HL-60 (cell line): ENCODE results near the gene USP47.
A peak's percentile ranks its signal among the peaks of the same experiment; 100 is the strongest.

Experiments
- DNase-seq, 2 experiments: peaks; one replicate each; pipeline ENCODE4 v3.0.0-alpha.2; 2010 to 2020; ENCODE audit warnings: low read depth in 1 of 2, low spot score in 1 of 2
- H3K27ac ChIP-seq: fragments of 250-450 bp; sonication (Bioruptor Pico); replicated peaks from 2 replicates; pipeline ENCODE4 v1.5.1; 2020; ENCODE audit warnings: mild to moderate bottlenecking, moderate library complexity
- H3K27me3 ChIP-seq: fragments of 250-450 bp; sonication (Bioruptor Pico); 2 replicates; pipeline ENCODE4 v1.5.1; 2021; ENCODE audit warnings: mild to moderate bottlenecking, moderate library complexity; ENCODE audit not compliant: insufficient read depth, poor library complexity, severe bottlenecking
- H3K4me3 ChIP-seq: replicated peaks from 2 replicates; pipeline ENCODE4 v1.5.1; 2011; ENCODE audit warnings: mild to moderate bottlenecking, control low read depth, low read length; ENCODE audit not compliant: insufficient read depth
- GABPA ChIP-seq: IDR thresholded peaks from 2 replicates; pipeline ENCODE4 v1.6.1; 2012; ENCODE audit warnings: low read depth
- POLR2AphosphoS5 ChIP-seq: IDR thresholded peaks from 2 replicates; pipeline ENCODE4 v1.6.1; 2012; ENCODE audit warnings: low read depth
- SPI1 ChIP-seq: IDR thresholded peaks from 2 replicates; pipeline ENCODE4 v1.6.1; 2012; ENCODE audit warnings: low read depth, mild to moderate bottlenecking, borderline replicate concordance
- TF ChIP-seq, protein P1 (sequence below): IDR thresholded peaks from 2 replicates; pipeline ENCODE4 v1.6.1; 2012; ENCODE audit warnings: low read depth; ENCODE audit not compliant: insufficient replicate concordance
- TF ChIP-seq, protein P2 (sequence below): IDR thresholded peaks from one replicate; pipeline ENCODE4 v1.5.1; 2011; ENCODE audit warnings: low read length, control low read depth, inconsistent platforms; ENCODE audit not compliant: insufficient read depth

USP47 gene

DNA sequence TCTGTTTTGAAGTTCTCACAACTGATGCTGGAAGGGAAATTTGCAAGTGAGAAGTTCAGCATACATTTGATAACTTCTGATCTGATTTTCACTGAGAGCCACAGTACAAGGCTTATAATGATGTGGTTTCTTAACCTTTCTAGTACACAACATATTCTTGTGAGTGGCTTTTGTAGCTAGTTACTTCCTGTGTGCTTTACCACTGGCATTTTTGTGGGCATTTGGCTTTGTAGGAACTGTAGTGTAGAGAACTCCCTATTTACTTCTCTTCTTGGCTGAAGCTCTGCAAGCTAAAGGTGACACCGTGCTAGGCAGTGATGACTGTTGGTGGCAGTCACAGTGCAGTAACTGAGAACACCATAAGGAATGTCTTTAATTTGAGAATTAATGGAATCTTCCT lies 14.9 kb downstream of the USP47 start:
- peak in 1 of 2 experiments; percentile 32 for DNase-seq
- TF ChIP-seq, protein P1, sequence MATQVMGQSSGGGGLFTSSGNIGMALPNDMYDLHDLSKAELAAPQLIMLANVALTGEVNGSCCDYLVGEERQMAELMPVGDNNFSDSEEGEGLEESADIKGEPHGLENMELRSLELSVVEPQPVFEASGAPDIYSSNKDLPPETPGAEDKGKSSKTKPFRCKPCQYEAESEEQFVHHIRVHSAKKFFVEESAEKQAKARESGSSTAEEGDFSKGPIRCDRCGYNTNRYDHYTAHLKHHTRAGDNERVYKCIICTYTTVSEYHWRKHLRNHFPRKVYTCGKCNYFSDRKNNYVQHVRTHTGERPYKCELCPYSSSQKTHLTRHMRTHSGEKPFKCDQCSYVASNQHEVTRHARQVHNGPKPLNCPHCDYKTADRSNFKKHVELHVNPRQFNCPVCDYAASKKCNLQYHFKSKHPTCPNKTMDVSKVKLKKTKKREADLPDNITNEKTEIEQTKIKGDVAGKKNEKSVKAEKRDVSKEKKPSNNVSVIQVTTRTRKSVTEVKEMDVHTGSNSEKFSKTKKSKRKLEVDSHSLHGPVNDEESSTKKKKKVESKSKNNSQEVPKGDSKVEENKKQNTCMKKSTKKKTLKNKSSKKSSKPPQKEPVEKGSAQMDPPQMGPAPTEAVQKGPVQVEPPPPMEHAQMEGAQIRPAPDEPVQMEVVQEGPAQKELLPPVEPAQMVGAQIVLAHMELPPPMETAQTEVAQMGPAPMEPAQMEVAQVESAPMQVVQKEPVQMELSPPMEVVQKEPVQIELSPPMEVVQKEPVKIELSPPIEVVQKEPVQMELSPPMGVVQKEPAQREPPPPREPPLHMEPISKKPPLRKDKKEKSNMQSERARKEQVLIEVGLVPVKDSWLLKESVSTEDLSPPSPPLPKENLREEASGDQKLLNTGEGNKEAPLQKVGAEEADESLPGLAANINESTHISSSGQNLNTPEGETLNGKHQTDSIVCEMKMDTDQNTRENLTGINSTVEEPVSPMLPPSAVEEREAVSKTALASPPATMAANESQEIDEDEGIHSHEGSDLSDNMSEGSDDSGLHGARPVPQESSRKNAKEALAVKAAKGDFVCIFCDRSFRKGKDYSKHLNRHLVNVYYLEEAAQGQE: no peak
- TF ChIP-seq POLR2AphosphoS5 (no peak), GABPA (no peak), SPI1 (no peak)
- TF ChIP-seq, protein P2, sequence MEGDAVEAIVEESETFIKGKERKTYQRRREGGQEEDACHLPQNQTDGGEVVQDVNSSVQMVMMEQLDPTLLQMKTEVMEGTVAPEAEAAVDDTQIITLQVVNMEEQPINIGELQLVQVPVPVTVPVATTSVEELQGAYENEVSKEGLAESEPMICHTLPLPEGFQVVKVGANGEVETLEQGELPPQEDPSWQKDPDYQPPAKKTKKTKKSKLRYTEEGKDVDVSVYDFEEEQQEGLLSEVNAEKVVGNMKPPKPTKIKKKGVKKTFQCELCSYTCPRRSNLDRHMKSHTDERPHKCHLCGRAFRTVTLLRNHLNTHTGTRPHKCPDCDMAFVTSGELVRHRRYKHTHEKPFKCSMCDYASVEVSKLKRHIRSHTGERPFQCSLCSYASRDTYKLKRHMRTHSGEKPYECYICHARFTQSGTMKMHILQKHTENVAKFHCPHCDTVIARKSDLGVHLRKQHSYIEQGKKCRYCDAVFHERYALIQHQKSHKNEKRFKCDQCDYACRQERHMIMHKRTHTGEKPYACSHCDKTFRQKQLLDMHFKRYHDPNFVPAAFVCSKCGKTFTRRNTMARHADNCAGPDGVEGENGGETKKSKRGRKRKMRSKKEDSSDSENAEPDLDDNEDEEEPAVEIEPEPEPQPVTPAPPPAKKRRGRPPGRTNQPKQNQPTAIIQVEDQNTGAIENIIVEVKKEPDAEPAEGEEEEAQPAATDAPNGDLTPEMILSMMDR: no peak
- Histone ChIP-seq H3K4me3 (no peak overlapping the region), H3K27me3 (no peaks in the 10 kb centered on the region), H3K27ac (no peak overlapping the region)

DNA sequence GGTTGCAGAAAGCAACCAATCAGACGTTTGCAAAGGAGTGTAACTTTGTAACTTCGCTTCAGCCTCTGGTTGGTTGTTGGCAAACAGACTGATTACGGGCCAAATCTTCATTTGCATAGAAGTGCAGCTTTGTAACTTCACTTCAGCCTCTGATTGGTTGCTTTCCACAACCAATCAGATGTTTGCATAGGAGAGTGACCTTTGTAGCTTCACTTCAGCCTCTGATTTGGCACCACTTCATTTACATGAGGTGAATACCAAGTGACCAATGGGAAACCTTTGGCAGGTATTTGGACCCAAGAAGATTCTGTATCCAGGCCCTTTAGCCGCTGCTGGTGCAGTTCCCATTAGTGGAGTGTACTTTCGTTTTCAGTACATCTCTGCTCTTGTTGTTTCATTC lies 16.0 kb downstream of the USP47 start:
- H3K27ac ChIP-seq: no peak overlapping the region
- no peaks in the 10 kb centered on the region for H3K27me3 ChIP-seq
- no peak for DNase-seq
- TF ChIP-seq, protein P1: no peak
- TF ChIP-seq SPI1 (no peak), GABPA (no peak), POLR2AphosphoS5 (no peak)
- TF ChIP-seq, protein P2: no peak
- H3K4me3 ChIP-seq: no peak overlapping the region

DNA sequence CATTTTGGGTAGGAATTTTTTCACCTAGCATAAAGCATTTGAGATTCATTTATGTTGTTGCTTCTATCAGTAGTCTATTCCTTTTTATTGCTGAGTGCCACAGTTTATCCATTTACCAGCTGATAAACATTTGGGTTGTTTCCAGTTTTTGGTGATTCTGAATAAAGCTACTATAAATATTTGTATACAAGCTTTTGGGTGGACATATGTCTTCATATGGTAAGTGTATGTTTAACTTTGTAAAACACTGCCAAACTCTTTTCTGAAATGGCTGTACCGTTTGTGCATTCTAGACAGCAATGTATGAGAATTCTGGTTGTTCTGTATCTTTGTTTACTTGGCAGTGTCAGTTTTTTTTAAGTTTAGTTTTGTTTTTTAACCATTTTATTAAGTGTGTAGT lies 16.9 kb downstream of the USP47 start:
- no peaks in the 10 kb centered on the region for H3K27me3 ChIP-seq
- DNase-seq: no peak
- no peak overlapping the region for H3K4me3 ChIP-seq
- H3K27ac ChIP-seq: no peak overlapping the region
- TF ChIP-seq, protein P1: no peak
- TF ChIP-seq GABPA (no peak), POLR2AphosphoS5 (no peak), SPI1 (no peak)
- TF ChIP-seq, protein P2: no peak
